Mucosa of gallbladder (tissue), 1 donor: ENCODE data around the gene DENND4B. TPM values are rescaled to one million over a fixed set of nuclear protein-coding genes. Genes with fewer than 3 reads are reported as not detected.

ENCODE experiments used
- DNase-seq: peaks from one replicate; pipeline ENCODE4 v3.0.0-alpha.2; 2020; ENCODE audit warnings: low spot score
- total RNA-seq: library from RNA; stranded (reverse); gene quantifications from one replicate; pipeline ENCODE4 v1.2.1, GENCODE V29; 2021
- donor health status: DM: no; HTN: no; CAD: no.

The DENND4B gene
- total RNA-seq, 1 donor from 2014 or later, result 65.2 TPM

DNA sequence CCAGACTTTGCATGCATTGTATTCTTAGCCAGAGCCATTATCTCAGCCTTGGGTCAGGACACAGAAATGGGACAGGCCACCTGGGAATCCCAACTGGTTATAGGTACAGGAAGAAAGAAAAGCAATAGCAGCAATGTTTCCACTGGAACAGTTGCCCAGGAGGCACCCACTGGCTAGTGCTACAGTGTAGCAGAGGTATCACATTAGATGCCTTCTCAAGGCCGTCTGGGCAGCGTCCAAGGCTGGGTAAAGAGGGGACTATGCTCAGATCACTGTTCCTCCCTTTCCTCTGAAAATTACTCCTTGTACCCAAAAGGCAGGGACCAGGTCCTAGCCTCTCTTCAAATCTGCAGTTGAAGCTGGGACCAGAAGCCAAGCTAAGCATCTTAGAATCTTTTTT lies 23.8 kb upstream of the DENND4B start:
- no peak for DNase-seq

- no peak for DNase-seq
Observed at GRCh38 chr1:153968972-153969371, 22.5 kb upstream of the DENND4B start.

DNA sequence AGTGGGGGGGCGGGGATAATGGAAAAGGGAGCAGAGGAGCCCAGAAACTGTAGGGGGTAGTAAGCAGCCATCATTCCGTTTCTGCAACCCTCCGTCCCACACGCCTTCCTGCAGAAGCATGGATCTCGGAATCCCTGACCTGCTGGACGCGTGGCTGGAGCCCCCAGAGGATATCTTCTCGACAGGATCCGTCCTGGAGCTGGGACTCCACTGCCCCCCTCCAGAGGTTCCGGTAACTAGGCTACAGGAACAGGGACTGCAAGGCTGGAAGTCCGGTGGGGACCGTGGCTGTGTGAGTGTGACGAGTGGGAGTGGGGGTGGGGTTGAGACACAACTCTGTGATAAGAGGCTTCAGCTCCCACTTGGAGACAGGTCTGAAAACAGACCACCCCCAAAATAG lies 21.9 kb upstream of the DENND4B start:
- DNase-seq, result no peak

DNA sequence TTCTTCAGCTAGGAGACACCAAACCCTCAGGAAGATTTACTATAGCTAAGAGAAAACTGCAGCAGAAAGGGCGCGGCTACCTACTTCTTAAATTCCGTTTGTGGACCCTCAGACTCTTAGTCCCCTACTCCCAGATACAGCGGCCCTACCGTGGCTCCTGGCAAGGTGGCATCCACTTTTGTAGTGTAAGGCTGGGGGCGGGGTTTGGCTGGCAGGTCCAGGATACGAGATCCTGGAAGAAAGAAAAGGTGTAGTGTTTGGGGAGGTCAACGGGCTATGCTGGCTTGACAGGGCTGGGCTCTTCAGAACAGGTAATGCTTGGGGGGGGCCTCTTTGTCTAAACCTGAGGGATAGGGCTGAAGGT lies 21.5 kb upstream of the DENND4B start:
- DNase-seq, result peak; percentile 47

DNA sequence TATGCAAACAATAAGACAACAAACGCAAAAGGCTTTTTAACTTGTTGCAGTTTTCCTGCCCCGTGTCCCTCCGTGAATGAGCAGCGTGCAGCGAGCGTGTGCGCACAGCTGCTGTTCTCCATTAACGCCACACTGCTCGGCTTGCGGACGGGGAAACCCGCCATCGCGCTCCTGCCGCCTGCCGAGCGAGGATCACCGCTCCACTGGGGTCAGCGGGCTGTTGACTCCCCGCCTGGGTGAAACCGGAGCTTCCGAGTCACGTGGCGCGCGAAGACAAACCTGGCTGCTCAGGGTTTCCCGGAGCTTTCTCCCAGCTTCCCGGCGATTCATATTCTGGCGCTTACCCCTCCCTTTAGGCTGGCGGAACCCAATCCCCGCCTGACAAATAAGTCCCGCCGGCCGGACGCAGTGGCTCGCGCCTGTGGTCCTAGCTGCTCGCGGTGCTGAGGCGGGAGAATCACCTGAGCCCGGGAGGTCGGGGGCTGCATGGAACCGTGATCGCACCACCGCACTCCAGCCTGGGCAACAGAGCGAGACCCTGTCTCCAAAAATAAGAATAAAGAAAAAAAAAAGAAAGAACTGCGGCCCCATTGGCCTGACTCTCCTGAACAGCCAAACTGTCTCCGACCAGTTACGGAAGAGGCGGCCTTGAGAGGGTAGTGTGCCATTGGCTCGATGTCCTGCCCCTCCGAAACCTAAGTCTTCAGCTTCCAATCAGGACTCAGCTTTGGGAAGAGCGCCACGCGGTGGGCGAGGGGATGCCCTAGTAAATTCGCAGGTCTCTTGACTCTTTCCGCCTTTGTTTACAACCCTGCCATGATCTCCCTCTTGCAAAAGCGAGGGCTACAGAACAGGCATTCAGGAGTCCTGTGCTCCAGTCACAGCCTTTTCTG lies 20.8 kb upstream of the DENND4B start, which contains the start of gene CREB3L4:
Gene CREB3L4 (plus strand): TSS at position 796 of the 893 bp plus-strand sequence. CDS start 624 bp downstream, outside the sequence.
- peak; percentile 92 for DNase-seq

DNA sequence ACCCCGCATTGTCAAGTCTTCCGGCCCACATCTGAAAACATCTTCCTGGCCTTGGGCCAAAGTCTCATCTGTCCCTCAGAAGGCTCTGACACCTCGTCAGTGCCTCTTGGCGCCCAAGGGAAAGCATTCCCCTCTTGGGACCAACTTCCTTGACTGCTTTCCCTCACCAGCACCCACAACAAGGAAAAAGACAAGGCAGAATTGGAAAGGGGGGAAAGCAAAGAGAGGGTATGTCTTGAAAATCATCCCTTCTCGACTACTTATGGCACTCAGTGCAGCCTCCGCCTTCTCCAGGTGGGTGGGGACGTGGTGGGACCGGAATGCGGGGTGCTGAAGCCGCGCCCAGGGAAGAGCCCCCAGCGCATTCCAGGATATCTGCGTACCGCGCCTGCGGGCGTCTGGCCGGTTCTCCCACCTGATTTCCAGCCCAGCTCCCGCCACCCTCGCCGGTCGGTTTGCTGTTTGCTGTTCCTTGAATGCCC lies 17.4 kb upstream of the DENND4B start:
- peak; percentile 36 for DNase-seq

- DNase-seq, result peak; percentile 98
Observed at GRCh38 chr1:153963030-153963849, 16.7 kb upstream of the DENND4B start, which contains the start of gene SLC39A1. SLC39A1 (minus strand) TSS chr1:153963537; CDS start chr1:153962715, 822 bp downstream.

DNA sequence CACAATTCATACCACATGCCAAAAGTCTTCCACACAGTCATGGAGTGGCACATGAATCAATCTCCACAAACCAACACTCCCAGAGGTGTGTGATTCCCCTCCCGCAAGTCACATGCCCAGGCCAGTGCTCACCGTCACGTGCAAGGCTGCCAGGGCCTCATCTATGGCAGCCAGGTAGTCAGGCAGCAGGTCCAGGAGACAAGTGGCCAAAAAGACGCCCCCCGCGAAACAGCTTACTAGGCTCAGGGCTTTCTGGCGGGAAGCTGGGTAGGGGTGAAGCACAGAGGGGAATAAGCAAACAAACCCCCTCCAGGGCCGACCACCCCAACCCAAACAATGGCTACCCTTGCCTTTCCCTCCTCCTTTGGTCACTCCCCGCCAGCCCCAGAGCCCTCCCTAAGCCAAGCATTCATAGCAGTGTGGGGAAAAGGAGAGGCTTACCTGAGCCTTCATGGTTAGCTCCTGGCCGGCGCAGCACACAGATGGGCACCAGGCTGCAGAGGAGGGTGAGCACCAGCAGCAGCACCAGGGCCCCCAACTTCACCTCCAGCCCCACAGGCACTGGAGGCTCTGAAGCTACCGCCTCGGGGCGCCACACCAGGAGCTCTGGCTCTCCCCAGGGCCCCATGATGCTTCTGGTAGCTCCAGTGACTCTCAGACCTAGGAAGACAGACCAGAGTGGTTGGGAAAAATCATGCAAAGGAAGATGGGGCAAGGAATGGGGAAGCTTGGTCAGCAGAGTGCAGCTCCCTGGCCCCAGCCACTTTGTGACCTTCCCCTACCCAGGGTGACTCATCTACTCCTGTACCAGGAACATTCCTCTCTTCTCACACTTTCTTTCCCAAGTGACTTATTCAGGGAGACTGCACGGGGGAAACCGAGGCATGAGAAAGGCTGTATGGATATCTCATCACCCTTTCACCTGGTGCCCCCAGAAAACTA lies 15.8 kb upstream of the DENND4B start:
- peak; percentile 66 for DNase-seq

GRCh38 chr1:153961421-153961820 lies 14.9 kb upstream of the DENND4B start:
- no peak for DNase-seq

- DNase-seq, result no peak
Observed at GRCh38 chr1:153960206-153960605, 13.7 kb upstream of the DENND4B start.

- no peak for DNase-seq
Observed at GRCh38 chr1:153959454-153959853, 12.9 kb upstream of the DENND4B start.

DNA sequence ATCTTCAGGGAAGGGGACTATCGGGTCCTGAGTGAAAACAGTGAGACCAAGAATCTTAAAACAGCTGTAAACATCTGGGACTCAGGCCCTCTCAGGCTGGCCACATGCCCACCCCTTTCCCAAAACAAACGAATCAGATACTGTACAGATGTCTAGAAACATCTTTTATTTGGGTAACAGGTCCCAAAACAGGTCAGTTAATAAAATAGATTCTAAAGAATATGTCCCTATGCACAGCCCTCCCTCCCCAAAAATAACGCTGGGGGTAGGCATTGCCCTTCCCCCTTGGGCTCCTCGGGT lies 12.4 kb upstream of the DENND4B start:
- no peak for DNase-seq

DNA sequence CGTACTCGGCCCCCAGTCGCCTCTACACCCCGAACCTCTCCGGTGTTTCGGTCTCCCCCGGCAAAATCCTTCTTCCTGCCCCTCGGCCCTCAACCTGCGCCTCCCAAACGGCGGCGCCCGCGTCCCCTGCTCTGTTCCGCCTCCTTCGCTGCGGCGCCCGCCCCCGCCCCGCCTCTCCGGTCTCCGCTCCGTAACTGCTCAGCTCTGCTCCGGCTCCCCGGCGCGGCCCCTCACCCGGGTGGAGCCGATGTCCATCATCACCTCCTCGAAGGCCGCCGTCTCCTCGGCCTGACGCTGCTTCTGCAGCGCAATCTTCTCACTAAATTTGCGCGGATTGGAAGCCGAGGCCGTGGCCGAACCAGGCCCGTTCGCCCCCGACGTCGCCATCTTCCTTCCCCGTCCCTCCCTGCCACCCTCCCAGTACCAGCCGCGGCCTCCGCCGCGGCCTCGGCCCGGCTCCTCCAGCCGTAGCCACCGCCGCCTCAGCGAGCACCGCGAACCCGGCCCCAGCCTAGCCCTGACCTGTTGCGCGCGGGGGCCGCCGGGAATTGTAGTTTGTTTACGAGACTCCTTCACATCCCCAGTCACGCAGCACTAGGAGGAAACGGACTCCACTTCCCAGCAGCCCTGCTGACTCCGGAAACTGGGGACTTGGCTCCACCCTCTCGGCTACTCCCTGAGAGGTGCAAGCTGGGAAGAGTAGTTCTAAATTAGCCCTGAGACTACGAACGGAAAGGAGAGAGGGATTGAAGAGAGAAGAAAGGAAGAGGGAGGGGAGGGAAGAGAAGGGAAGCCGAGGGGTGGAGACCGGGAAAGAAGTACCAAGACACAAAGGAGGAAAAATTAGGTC lies 11.8 kb upstream of the DENND4B start, which contains the start of gene CRTC2:
Gene CRTC2 (minus strand): TSS at position 502 of the 850 bp plus-strand sequence. CDS start 115 bp downstream, at position 387.
- peak; percentile 99 for DNase-seq

DNA sequence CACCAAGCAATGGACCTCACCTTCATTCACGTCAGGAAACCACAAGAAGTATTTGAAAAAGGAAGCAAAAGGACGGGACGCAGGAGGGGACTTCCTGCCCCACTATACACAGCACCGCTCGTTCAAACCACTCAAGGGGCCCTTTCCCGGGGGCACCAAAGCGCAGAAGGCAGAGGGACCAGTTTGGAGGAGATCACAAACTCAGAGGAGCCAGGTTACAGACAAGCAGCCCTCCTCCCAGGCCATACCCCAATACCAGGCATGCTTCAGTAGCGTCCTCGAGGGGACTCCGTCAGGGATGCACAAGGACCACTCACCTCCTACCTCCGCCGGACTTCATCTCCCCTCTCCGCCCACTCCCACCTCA lies 11.2 kb upstream of the DENND4B start:
- DNase-seq, result no peak

- no peak for DNase-seq
Observed at GRCh38 chr1:153956997-153957715, 10.6 kb upstream of the DENND4B start.

GRCh38 chr1:153954826-153955225 lies 8.3 kb upstream of the DENND4B start:
- DNase-seq, result no peak

GRCh38 chr1:153953859-153954365 lies 7.4 kb upstream of the DENND4B start:
- no peak for DNase-seq

DNA sequence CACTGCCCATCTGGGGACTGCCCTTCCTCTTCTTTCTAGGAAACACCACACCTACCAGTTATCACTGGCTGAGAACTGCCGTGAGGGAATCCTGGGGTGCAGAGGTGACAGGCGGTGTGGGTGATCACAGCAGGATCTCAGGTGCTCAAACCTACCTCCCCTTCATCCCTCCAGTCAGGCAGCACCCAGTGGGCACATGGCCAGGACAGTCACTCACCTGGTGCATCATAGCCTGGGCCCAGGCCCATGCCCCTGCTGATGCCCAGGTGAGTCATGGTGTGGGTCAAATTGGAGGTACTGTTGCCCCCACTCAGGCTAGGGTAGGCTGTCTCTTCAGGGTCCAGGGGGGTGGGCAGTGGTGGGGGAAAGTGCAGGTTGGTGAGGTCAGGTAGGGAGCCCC lies 5.3 kb upstream of the DENND4B start:
- no peak for DNase-seq

DNA sequence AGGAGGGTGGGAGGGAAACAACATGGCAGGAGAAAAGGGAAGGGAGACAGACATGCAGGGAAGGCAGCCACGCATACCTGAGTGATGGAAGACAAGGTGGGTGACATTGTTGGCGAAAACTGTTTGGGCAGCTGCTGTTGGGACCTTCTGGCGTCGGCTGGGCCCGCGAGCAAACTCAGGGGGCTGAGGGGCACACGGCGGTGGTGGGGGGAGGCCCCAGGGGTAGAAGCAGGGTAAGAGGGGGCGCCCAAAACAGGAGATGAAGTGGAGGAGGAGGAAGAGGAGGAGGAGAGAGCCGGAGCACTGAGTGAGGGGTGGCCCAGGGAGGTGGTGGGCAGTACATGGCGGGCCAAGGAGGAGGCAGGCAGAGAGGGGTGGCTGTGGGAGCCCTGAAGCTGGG lies 4.7 kb upstream of the DENND4B start:
- DNase-seq, result no peak
